ENCODE results near the gene TTC13. TPM values are rescaled to one million over a fixed set of nuclear protein-coding genes. Genes with fewer than 3 reads are reported as not detected.

The TTC13 gene
- total and polyA plus RNA-seq, 11 donors: 3.7 to 9.6 (median 6.9) TPM

DNA sequence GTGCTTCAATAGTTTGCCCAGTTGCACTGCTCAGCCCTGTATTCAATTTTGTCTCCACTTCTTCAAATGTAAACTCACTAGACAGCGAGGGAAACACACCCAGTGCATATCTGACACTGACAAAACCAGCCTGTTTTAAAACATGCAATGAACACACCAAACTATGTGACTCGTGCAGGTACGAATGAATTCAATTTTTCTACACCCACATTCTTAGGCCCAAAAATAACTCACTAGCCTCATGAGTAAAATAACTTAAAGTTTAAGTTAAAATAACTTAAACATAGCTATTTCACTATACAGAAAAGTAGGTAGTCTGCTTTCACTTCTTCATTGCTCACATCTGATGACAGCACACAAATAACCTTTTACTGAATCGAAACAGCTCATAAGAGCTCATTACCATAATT, 21.1 kb downstream of the TTC13 start:
- peaks cover 0 to 73% (median 53%) of the 10 kb centered on the region in 9 donors for H3K36me3 ChIP-seq
- H3K9me3 ChIP-seq: no peaks in the 10 kb centered on the region
- H3K27me3 ChIP-seq: no peaks in the 10 kb centered on the region
- WGBS, 4 donors: 91 to 95% (median 94%) methylated on average over 4 of the region's 4 CpGs
- no peak overlapping the region for H3K4me3 ChIP-seq
- ATAC-seq (no peak), DNase-seq (no peak)
- H3K4me1 ChIP-seq: no peaks in the 10 kb centered on the region
- no peak overlapping the region for H3K27ac ChIP-seq
- intact Hi-C loops (cut with DNase I): no loop called here
- TF ChIP-seq, protein P1, sequence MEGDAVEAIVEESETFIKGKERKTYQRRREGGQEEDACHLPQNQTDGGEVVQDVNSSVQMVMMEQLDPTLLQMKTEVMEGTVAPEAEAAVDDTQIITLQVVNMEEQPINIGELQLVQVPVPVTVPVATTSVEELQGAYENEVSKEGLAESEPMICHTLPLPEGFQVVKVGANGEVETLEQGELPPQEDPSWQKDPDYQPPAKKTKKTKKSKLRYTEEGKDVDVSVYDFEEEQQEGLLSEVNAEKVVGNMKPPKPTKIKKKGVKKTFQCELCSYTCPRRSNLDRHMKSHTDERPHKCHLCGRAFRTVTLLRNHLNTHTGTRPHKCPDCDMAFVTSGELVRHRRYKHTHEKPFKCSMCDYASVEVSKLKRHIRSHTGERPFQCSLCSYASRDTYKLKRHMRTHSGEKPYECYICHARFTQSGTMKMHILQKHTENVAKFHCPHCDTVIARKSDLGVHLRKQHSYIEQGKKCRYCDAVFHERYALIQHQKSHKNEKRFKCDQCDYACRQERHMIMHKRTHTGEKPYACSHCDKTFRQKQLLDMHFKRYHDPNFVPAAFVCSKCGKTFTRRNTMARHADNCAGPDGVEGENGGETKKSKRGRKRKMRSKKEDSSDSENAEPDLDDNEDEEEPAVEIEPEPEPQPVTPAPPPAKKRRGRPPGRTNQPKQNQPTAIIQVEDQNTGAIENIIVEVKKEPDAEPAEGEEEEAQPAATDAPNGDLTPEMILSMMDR (IDR thresholded peaks at IDR 0.05): no peak
- no peak for TF ChIP-seq POLR2A (IDR thresholded peaks at IDR 0.05)

DNA sequence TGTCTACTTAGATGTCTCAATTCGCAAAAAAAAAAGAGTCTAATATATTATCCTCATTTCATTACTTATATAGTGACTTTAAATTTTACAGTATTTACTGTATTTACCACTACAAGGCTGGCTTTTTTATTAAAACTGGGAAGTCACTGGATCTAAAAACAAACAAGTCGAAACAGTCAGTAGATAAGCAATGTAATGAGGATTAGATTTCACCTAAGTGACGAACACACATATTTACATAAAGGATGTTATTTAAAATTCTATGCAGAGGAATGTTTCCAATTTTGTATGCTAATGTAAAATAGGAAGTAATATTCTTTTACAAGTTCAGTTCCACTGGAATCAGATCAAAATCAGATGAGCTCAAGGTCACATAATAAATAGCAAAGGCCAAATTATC, 28.3 kb downstream of the TTC13 start:
- Histone ChIP-seq H3K4me1 (no peaks in the 10 kb centered on the region), H3K27ac (no peak overlapping the region), H3K36me3 (peaks cover 0 to 56% (median 16%) of the 10 kb centered on the region in 9 donors), H3K27me3 (no peaks in the 10 kb centered on the region), H3K9me3 (no peaks in the 10 kb centered on the region), H3K4me3 (no peak overlapping the region)
- no peak for ATAC-seq
- TF ChIP-seq, protein P1 (IDR thresholded peaks at IDR 0.05): no peak
- TF ChIP-seq POLR2A (IDR thresholded peaks at IDR 0.05): no peak
- intact Hi-C loops (cut with DNase I): no loop called here
- no peak for DNase-seq
- 47 to 96% (median 86%) methylated on average over 3 of the region's 3 CpGs for WGBS, 4 donors

DNA sequence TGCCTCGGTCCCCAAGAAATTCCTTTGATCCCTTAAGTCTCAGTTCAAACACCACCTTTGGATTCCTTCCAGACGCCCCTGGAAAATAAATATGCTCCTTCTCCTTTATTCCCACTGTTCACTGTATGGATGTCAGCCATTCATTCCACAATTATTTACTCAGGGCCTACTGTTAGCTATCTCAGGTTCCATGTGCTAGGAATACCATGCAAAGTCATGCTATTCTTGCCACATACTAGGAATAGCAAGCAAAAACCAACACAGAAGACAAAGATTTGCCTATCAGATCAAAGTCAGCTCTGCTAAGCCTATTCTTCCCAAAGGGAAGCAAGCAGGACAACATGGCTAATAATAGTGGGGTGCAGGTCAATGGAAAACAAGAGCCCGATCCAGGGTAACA, 29.8 kb downstream of the TTC13 start:
- no peaks in the 10 kb centered on the region for H3K4me1 ChIP-seq
- H3K9me3 ChIP-seq: no peaks in the 10 kb centered on the region
- TF ChIP-seq POLR2A (IDR thresholded peaks at IDR 0.05): no peak
- intact Hi-C loops (cut with DNase I): no loop called here
- H3K36me3 ChIP-seq: peaks cover 0 to 57% (median 23%) of the 10 kb centered on the region in 9 donors
- ATAC-seq: no peak
- H3K27me3 ChIP-seq: no peaks in the 10 kb centered on the region
- H3K27ac ChIP-seq: no peak overlapping the region
- DNase-seq: no peak
- 95 to 97% (median 96%) methylated on average over 3 of the region's 3 CpGs for WGBS, 4 donors
- no peak overlapping the region for H3K4me3 ChIP-seq

DNA sequence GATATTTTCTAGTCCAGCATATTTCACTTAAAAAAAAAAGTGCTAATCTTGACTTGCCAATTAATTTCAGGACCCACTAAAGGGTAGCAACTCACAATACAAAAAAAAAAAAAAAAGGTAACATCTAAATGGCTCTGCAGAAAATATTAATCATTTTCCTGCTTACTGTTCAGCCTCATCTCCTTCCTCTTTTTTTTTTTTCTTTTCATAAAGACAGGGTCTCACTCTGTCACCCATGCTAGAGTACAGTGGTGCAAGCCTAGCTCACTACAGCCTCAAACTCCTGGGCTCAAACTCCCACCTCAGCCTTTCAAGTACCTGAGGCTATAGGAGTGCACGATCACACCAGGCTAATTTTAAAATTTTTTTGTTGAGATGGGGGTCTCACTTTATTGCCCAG, 30.4 kb downstream of the TTC13 start:
- H3K27me3 ChIP-seq: no peaks in the 10 kb centered on the region
- DNase-seq (no peak), ATAC-seq (no peak)
- H3K4me3 ChIP-seq: no peak overlapping the region
- WGBS, 4 donors: 85 to 100% (median 87%) methylated on average over 1 of the region's 1 CpG
- intact Hi-C loops (cut with DNase I): no loop called here
- H3K9me3 ChIP-seq: no peaks in the 10 kb centered on the region
- no peak overlapping the region for H3K27ac ChIP-seq
- peaks cover 0 to 55% (median 23%) of the 10 kb centered on the region in 9 donors for H3K36me3 ChIP-seq
- H3K4me1 ChIP-seq: no peaks in the 10 kb centered on the region
- TF ChIP-seq, protein P1 (IDR thresholded peaks at IDR 0.05): no peak
- no peak for TF ChIP-seq POLR2A (IDR thresholded peaks at IDR 0.05)

DNA sequence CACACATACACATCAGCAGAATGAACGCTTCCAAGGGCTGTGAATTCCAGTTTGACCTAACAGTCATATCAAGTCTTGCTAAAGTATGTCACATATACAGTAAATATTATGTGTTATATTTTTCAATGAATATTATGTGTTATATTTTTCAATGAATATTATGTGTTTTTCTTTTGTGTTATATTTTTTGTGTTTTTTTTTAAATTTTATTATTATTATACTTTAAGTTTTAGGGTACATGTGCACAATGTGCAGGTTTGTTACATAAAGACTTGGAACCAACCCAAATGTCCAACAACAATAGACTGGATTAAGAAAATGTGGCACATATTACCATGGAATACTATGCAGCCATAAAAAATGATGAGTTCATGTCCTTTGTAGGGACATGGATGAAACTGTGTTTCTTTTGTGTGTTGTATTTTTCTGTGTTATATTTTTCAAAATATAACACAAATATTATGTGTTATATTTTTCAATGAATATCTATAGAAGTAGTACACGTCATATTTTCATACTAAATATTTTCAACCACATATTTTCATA, 35.5 kb downstream of the TTC13 start:
- H3K9me3 ChIP-seq: no peaks in the 10 kb centered on the region
- no peak for DNase-seq
- TF ChIP-seq, protein P1 (IDR thresholded peaks at IDR 0.05): no peak
- H3K4me3 ChIP-seq: no peak overlapping the region
- H3K27ac ChIP-seq: no peak overlapping the region
- H3K4me1 ChIP-seq: no peaks in the 10 kb centered on the region
- intact Hi-C loops (cut with DNase I): no loop called here
- H3K36me3 ChIP-seq: peaks cover 0 to 35% (median 12%) of the 10 kb centered on the region in 9 donors
- no peaks in the 10 kb centered on the region for H3K27me3 ChIP-seq
- no peak for ATAC-seq
- WGBS, 4 donors: 98 to 100% (median 98%) methylated on average over 2 of the region's 2 CpGs
